Keratinocyte (primary cell): ENCODE results near the gene FMN2.

Source experiments
- EZH2 ChIP-seq: IDR thresholded peaks from one replicate; pipeline ENCODE4 v1.6.1; 2012; ENCODE audit warnings: inconsistent platforms, mild to moderate bottlenecking, low read length, moderate library complexity
- TF ChIP-seq, protein P1 (sequence below), 3 experiments: IDR thresholded peaks in 1 of 3; conservative IDR thresholded peaks in 1 of 3; optimal IDR thresholded peaks in 1 of 3; 2 replicates in 2 of 3; 3 replicates in 1 of 3; pipeline versions ENCODE3 to v1.5.1; 2011; ENCODE audit warnings: low read length in 3 of 3, mild to moderate bottlenecking in 3 of 3, moderate library complexity in 2 of 3, control low read depth in 1 of 3, inconsistent platforms in 1 of 3; ENCODE audit not compliant: insufficient read depth in 2 of 3; ENCODE audit errors: extremely low read depth in 1 of 3

DNA sequence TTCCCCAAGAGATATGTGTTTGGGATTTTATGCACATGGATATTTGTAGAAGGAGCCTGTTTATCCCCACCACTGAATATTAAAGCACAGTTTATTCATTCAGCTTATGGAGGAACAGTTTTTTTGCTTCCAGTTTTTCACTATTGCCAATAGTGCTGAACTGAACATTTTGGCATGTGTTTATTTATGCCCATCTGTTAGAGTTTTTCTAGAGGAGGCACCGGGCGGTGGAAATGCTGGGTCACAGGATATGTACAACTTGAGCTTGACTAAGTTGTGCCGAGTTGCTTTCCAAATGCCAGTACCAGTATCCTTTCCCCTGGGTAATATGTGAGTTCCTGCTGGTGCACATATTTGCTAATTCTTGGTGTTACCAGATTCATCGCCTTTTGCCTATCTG lies 409.0 kb downstream of the FMN2 start:
- TF ChIP-seq, protein P1, sequence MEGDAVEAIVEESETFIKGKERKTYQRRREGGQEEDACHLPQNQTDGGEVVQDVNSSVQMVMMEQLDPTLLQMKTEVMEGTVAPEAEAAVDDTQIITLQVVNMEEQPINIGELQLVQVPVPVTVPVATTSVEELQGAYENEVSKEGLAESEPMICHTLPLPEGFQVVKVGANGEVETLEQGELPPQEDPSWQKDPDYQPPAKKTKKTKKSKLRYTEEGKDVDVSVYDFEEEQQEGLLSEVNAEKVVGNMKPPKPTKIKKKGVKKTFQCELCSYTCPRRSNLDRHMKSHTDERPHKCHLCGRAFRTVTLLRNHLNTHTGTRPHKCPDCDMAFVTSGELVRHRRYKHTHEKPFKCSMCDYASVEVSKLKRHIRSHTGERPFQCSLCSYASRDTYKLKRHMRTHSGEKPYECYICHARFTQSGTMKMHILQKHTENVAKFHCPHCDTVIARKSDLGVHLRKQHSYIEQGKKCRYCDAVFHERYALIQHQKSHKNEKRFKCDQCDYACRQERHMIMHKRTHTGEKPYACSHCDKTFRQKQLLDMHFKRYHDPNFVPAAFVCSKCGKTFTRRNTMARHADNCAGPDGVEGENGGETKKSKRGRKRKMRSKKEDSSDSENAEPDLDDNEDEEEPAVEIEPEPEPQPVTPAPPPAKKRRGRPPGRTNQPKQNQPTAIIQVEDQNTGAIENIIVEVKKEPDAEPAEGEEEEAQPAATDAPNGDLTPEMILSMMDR (optimal IDR thresholded peaks at IDR 0.05 in 1 of 3, IDR thresholded peaks at IDR 0.05 in 1 of 3, conservative IDR thresholded peaks at IDR 0.05 in 1 of 3; ENCODE audit: extremely low read depth in 1 of 3, insufficient read depth in 2 of 3, low read length in 3 of 3): no peak
- TF ChIP-seq EZH2: no peak
